Measurements from ENCODE around the gene GLYATL3.

The GLYATL3 gene

DNA sequence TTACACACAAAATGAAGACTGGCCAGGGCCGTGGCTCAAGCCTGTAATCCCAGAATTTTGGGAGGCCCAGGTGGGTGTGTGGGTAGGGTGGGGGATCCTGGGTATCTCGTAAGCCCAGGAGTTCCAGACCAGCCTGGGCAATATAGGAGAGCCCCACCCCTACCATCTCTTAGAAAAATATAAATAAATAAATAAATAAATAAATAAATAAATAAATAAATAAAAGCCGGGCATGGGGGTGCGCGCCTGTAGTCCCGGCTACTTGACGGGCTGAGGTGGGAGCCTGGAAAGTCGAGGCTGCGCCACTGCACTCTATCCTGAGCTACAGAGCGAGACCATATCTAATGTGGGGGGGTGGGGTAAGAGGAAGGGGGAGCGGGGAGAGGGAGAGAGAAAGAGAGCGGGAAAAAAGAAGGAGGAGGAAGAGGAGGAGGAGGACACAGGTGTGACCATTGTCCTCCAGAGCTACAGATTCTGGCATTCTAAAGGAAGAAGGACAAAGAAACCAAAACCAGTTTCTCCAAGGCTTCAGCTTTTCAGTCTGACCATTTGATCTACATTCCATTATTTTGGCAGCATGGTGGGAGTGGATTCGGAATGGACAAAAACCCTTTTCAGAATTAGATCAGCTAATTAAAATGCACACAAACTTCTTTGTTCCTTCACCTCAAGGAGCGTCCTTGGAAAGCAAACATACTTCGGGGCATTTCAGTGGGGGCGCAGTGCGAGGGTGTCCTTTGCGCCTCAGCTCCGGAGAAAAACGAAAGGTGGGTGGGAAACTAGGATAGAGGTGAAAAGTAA, 50.2 kb downstream of the GLYATL3 start:
- Histone ChIP-seq H3K27ac (no peak overlapping the region), H3K36me3 (ENCODE audit: insufficient read depth) (no peaks in the 10 kb centered on the region), H4K20me1 (ENCODE audit: insufficient read depth) (no peaks in the 10 kb centered on the region), H3K4me3 (IDR thresholded peaks at IDR 0.05; ENCODE audit: insufficient read depth, low read depth, low read length) (no peak overlapping the region), H3K4me1 (ENCODE audit: low read depth, poor library complexity, severe bottlenecking) (no peaks in the 10 kb centered on the region), H3K9ac (no peak overlapping the region), H2AFZ (ENCODE audit: low read depth) (no peak overlapping the region), H3K27me3 (ENCODE audit: insufficient read depth, low read depth) (no peaks in the 10 kb centered on the region), H3K79me2 (ENCODE audit: insufficient read depth, low read depth) (no peaks in the 10 kb centered on the region), H3K4me2 (no peak overlapping the region)
- TF ChIP-seq, protein P1, sequence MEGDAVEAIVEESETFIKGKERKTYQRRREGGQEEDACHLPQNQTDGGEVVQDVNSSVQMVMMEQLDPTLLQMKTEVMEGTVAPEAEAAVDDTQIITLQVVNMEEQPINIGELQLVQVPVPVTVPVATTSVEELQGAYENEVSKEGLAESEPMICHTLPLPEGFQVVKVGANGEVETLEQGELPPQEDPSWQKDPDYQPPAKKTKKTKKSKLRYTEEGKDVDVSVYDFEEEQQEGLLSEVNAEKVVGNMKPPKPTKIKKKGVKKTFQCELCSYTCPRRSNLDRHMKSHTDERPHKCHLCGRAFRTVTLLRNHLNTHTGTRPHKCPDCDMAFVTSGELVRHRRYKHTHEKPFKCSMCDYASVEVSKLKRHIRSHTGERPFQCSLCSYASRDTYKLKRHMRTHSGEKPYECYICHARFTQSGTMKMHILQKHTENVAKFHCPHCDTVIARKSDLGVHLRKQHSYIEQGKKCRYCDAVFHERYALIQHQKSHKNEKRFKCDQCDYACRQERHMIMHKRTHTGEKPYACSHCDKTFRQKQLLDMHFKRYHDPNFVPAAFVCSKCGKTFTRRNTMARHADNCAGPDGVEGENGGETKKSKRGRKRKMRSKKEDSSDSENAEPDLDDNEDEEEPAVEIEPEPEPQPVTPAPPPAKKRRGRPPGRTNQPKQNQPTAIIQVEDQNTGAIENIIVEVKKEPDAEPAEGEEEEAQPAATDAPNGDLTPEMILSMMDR (conservative IDR thresholded peaks at IDR 0.05; ENCODE audit: low read depth, low read length) = no peak

DNA sequence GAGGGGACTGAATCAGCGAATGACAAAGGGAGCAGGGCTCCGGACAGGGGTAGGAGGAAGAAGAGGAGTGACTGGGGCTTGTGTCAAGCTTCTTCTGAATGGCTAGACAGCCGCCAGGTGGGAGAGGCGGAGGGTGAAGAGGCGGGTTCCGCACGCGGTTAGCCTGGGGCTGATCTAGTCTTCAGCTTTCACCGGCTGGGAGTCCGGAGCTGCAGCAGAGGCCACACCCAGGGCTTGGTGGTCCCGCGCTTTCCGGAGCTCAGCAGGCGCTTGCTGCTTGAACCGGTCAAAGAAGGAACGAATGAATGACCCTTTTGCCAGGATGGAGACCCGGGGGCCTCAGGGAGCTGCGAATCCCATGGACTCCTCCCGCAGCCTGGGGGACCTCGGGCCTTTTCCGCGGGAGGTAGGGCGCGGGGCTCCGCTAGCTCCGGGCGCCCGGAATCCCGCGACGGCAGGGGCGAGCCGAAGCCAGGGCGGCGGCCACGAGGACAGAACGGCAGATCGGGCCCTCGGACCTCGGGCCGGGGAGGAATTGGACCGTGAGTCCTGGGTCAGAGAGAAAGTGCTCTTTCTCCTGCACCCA, 50.9 kb downstream of the GLYATL3 start, which contains the start of gene C6orf141:
TSS of gene C6orf141 (plus strand) at position 177 of the 586 bp plus-strand sequence. CDS start at position 302, 125 bp downstream.
- H3K79me2 ChIP-seq (ENCODE audit: insufficient read depth, low read depth) = no peaks in the 10 kb centered on the region
- H3K27me3 ChIP-seq (ENCODE audit: insufficient read depth, low read depth) = no peaks in the 10 kb centered on the region
- H3K4me2 ChIP-seq = peak within 1 kb of the TSS; percentile 86
- H4K20me1 ChIP-seq (ENCODE audit: insufficient read depth) = no peaks in the 10 kb centered on the region
- peak within 1 kb of the TSS; percentile 82 for H2AFZ ChIP-seq (ENCODE audit: low read depth)
- TF ChIP-seq, protein P1 (conservative IDR thresholded peaks at IDR 0.05; ENCODE audit: low read depth, low read length) = no peak
- no peaks in the 10 kb centered on the region for H3K4me1 ChIP-seq (ENCODE audit: low read depth, poor library complexity, severe bottlenecking)
- H3K4me3 ChIP-seq (IDR thresholded peaks at IDR 0.05; ENCODE audit: insufficient read depth, low read depth, low read length) = no peak within 1 kb of the TSS
- H3K36me3 ChIP-seq (ENCODE audit: insufficient read depth) = no peaks in the 10 kb centered on the region
- H3K9ac ChIP-seq = peak within 1 kb of the TSS; percentile 12; the same call in 1 of the 2 replicates
- H3K27ac ChIP-seq = no peak within 1 kb of the TSS

DNA sequence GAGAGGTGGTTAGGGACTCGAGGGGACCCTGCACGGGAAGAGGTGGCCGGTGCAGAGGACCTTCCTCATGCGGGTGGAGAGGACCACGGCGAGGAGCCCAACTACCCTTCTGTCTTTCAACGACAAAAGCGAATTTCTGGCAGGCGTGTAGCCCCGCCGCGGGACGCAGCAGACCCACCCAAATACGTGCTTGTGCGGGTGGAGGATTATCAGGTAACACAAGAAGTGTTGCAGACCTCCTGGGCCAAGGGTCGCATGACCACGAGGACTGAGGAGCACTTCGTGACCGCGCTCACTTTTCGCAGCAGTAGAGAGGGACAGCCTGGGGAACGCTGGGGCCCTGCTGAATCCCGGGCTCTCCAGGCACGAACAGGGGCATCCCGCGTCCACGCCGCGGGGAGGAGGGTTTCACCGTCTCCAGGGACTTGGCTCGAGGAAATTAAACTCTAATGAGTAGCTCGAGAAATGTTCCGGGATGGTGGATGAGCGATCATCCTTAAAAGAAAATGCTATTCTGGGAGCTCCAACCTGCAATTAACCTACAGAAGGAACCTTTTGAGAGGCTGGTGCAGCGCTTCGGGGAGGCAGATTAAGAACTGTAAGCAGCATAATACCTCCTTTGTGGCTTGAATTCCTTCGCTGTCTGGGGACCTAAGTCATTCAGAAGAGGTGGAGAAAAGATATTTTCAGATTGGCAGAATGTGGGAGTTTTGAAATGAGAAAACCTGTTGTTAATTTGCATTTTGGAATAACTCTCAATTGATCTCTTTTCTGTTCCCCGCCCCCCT, 51.5 kb downstream of the GLYATL3 start:
- H3K27ac ChIP-seq = no peak overlapping the region
- no peaks in the 10 kb centered on the region for H3K4me1 ChIP-seq (ENCODE audit: low read depth, poor library complexity, severe bottlenecking)
- H3K36me3 ChIP-seq (ENCODE audit: insufficient read depth) = no peaks in the 10 kb centered on the region
- H4K20me1 ChIP-seq (ENCODE audit: insufficient read depth) = no peaks in the 10 kb centered on the region
- no peaks in the 10 kb centered on the region for H3K27me3 ChIP-seq (ENCODE audit: insufficient read depth, low read depth)
- no peak overlapping the region for H3K4me3 ChIP-seq (IDR thresholded peaks at IDR 0.05; ENCODE audit: insufficient read depth, low read depth, low read length)
- H3K4me2 ChIP-seq = peak overlapping the region; percentile 86
- H3K9ac ChIP-seq = peak overlapping the region; percentile 12; the same call in 1 of the 2 replicates
- no peaks in the 10 kb centered on the region for H3K79me2 ChIP-seq (ENCODE audit: insufficient read depth, low read depth)
- TF ChIP-seq, protein P1 (conservative IDR thresholded peaks at IDR 0.05; ENCODE audit: low read depth, low read length) = no peak
- peak overlapping the region; percentile 82 for H2AFZ ChIP-seq (ENCODE audit: low read depth)

DNA sequence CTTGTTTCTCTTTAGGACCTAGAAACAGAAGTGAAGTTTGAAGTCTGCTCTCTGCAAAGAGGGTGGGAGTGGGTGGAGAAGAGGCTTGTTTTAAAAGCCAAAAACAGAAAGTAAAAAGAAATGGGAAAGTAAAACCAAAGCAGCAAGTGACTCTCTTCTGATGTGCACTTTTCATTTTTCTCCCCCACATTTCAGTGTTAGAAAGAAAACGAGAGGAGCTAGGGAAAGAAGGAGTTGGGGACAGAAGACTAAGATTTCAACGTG, 52.1 kb downstream of the GLYATL3 start:
- H3K36me3 ChIP-seq (ENCODE audit: insufficient read depth) = no peaks in the 10 kb centered on the region
- H3K4me1 ChIP-seq (ENCODE audit: low read depth, poor library complexity, severe bottlenecking) = no peaks in the 10 kb centered on the region
- H3K27me3 ChIP-seq (ENCODE audit: insufficient read depth, low read depth) = no peaks in the 10 kb centered on the region
- H2AFZ ChIP-seq (ENCODE audit: low read depth) = peak overlapping the region; percentile 82
- no peak overlapping the region; the same call in 1 of the 2 replicates for H3K9ac ChIP-seq
- no peak overlapping the region for H3K27ac ChIP-seq
- H3K4me2 ChIP-seq = peak overlapping the region; percentile 86
- no peak overlapping the region for H3K4me3 ChIP-seq (IDR thresholded peaks at IDR 0.05; ENCODE audit: insufficient read depth, low read depth, low read length)
- H4K20me1 ChIP-seq (ENCODE audit: insufficient read depth) = no peaks in the 10 kb centered on the region
- TF ChIP-seq, protein P1 (conservative IDR thresholded peaks at IDR 0.05; ENCODE audit: low read depth, low read length) = no peak
- no peaks in the 10 kb centered on the region for H3K79me2 ChIP-seq (ENCODE audit: insufficient read depth, low read depth)
